Left renal cortex interstitium (tissue), 4 donors: ENCODE data around the gene PFN3. TPM values are rescaled to one million over a fixed set of nuclear protein-coding genes. Genes with fewer than 3 reads are reported as not detected.
"Not testable (repeated sequence)": the region's sequence is repeated elsewhere in the genome, so short reads cannot be mapped to it uniquely, and the experiment has no call there.

ENCODE experiments used
- DNase-seq, 4 donors: peaks; one replicate each; pipeline ENCODE4 v3.0.0-alpha.2; 2013; ENCODE audit warnings: low read depth in 4 of 4, low spot score in 2 of 4, missing footprints in 1 of 4
- polyA plus RNA-seq, 4 donors: library from polyadenylated mRNA; unstranded; fragments of 120-200 nt; gene quantifications; one replicate each; pipeline ENCODE4 v1.2.1, GENCODE V29; 2013; ENCODE audit not compliant: insufficient read length in 4 of 4

Gene PFN3
- polyA plus RNA-seq, 4 donors: 0.69 to 6.8 (median 2.5) TPM

DNA sequence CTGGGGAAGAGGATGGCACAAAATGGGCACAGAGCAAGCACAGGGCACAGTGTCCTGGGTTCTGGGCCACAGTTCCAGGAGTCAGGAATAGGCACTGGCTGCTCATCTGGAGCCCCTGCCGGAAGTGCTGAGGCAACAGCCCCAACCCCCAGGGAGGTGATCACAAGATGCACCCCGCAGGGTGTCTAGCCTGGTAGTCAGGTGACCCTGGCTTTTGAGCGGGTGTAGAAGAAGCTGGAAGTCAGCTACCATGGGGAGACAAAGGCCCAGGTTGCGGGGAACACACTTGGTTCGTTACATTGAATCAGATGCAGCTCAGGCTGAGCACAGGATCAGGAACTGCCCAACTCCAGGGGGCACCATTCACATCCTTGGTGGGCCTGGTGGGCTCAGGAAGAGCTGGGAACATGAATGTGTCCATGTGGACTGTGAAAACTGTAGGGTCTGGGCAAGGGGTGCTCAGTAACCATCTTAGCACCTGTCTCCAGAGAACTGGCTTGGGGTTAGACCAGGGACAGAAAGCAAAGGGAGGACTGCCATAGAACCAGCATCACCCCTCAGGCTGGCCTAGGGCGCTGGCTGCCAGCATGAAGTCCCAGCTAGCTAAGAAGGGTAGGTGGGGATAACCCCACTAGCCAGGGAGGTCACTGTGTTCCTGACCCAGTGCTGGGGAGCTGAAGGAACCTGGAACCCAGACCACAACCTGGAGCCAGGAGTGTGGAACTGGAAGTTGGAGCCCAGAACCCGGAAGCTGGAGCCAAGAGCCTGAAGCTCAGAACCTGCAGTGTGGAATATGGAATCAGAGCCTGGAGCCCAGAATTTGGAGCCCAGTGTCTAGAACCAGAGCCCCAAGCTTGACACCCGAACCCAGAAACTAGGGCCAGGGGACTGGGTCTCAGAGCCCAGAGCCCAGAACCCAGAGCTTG is 22.3 kb downstream of the PFN3 start:
- DNase-seq: no peak

DNA sequence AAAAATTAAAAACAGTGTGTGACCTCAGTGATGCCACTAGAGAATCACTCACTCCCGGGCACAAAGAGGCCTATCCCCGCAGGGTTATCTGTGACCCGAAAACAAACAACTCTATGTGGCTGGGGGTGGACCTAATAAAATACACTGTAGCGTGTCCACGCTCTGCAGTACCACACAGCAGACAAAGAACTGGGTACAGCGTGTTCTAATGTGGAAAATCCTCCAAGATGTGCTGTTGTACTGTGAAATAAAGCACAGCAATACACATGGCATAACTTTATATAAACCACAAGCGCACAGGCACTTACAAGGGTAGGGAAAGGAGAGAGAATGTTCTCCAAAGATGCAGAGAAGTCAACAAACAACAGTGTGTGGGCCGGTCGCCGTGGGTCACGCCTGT is 24.4 kb downstream of the PFN3 start:
- DNase-seq: no peak

DNA sequence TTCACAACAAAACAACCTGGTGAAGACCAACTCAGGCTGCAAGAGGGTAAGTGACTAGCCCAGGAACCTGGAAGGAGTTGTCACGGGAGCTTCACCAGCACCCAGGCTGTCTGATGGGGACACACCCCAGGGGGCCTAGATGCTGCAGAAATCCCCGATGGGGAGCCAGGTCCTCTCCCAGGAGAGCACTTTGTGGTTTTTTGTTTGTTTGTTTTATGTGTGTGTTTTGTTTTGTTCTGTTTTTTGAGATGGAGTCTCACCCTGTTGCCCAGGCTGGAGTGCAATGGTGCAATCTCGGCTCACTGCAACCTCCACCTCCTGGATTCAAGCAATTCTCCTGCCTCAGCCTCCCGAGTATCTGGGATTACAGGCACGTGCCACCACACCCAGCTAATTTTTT is 24.9 kb downstream of the PFN3 start:
- not testable (repeated sequence) for DNase-seq

DNA sequence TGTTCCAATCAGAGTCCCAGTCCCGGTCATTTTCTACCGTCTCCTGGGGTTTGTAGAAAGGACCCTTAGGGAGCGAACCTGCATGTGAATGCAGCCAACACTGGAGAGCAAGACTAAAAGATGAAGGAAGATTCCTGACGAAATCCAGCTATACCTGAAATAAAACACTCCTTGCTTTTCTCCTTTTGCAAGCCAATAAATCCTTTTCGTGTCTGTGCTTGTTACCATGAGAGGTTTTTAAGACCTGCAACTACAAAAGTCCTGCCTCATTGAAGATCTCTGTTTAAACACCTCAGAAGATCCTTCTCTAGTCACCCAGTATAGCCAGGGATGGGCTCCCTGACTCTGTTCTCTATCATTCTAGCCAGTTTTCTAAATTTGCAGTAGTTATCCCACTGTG is 26.2 kb downstream of the PFN3 start:
- no peak for DNase-seq

DNA sequence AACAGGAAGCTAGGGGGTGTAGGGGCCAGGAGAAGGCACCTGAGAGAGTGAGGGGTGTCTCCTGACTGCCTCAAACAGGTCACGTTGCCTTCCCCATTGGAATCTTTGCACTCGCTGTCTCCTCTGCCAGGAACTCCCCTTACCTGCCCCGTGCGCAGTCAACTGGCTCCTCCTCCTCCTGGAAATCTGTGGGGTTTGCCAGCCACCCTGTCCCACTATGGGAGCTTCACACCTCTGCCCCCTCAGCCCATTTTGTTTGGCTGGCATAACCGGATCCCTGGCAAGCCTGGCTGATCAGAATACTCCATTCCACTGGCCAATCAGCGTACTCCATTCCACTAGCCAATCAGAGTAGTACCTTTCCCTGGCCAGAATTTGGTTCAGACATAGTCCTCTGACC is 26.7 kb downstream of the PFN3 start:
- no peak for DNase-seq

DNA sequence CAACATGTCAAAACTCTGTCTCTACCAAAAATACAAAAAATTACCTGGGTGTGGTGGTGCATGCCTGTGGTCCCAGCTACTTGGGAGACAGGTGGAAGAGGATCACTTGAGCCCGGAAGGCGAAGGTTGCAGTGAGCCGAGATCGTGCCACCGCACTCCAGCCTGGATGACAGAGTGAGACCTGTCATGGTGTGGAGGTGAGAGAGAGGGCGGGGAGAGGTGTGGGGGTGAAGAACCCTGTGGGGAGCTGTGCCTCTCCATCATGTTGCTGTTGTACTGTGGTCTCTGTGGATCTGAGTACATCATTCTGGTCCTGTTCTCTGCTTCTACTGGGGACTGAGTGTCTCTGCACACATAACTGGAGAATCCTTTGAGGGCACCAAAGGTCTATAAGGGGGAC is 27.6 kb downstream of the PFN3 start:
- no peak for DNase-seq

DNA sequence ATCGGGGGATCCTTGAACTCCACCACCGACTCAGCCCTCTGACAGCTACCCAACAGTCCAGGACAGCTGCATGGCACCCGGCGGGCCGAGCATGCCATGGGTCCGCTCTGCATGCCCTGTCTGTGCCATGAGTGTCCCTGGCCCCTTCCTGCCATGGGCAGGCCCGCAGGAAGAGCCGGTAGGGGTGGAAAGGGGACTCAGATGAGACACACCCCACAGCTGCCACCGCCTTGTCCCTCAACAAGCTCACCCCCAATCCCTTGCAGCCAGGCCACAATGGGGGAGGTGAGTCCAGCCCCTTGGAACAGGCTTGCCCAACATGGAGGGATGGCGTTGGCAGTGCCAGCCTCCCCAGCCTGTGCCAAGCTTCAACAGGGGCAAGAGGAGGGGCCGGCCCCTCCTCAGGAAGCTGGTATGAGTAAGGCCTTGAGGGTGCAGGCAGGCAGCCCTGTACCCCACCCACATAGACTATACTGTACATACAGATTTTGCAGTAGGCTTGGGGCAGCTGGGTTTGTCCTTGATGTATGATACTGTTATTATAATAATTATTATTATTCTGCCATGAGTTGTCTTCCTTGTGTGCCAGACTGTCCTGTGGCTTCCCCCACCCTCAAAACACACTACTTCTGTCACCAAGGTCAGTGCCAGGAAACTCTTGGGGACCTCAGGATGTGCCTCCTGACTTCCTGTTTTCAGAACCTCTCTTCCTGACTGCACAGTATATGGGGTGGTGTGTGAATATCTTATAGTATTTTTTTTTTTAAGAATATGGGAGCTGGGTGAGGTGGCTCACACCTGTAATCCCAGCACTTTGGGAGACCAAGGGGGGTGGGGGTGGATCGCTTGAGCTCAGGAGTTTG is 28.2 kb downstream of the PFN3 start:
- DNase-seq: no peak

DNA sequence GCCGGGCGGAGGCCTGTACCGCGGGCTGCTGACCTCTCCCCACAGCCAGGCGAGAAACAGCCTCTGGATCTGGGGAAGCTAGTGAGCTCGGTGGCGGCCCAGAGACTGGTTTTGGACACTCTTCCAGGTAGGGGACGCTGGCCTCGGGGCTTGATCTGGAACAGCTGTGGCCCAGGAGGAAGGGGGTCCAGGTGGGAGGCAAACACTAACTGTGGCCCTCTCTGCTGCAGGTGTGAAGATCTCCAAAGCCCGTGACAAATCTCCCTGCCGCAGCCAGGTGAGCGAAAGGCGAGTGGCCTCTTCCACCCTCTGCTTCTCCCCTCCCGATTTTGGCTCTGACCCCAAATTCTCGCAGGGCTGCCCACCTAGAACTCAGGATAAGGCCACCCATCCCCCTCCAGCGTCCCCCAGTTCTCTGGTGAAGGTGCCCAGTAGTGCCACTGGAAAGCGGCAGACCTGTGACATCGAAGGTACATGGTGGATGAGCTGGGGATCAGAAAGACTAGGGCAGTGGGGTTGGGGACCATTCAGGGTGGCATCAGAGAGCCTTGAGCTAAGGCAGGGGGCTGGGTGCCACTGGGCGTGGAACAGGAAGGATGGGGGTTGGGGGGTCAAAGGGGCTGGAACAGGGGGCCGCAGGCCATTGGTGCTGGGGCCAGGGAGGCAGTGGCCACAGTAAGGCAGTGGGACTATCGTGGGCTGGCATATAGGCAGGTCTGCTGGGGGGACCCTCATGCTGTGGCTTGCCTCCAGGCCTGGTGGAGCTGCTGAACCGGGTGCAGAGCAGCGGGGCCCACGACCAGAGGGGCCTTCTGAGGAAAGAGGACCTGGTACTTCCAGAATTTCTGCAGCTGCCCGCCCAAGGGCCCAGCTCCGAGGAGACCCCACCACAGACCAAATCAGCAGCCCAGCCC is 29.1 kb downstream of the PFN3 start:
- DNase-seq: no peak

DNA sequence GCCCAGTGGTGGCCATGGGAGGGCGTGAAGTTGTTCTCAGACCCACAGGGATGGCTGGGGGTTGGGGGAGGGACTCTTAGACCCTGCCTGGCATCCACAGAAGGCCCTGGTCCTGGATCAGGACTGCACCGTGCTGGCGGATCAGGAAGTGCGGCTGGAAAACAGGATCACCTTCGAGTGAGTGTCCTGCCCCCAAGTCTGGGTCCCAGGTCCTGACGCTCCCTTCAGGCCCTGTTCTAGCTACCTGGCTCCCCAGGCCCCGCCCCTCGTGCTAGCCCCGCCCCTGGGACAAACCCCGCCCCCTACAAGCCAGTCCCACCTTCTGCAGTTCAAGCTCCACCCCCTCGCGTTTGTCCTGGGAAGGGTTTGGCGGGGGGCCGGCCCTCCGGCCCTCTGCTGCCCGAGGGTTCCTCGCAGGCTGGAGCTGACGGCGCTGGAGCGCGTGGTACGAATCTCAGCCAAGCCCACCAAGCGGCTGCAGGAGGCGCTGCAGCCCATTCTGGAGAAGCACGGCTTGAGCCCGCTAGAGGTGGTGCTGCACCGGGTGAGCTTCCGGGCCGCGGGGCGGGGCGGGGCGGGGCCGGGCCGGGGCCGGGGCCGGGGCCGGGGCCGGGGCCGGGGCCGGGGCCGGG is 29.9 kb downstream of the PFN3 start:
- DNase-seq: peak in 3 of 4 donors; percentile 39 to 74 (median 69)

DNA sequence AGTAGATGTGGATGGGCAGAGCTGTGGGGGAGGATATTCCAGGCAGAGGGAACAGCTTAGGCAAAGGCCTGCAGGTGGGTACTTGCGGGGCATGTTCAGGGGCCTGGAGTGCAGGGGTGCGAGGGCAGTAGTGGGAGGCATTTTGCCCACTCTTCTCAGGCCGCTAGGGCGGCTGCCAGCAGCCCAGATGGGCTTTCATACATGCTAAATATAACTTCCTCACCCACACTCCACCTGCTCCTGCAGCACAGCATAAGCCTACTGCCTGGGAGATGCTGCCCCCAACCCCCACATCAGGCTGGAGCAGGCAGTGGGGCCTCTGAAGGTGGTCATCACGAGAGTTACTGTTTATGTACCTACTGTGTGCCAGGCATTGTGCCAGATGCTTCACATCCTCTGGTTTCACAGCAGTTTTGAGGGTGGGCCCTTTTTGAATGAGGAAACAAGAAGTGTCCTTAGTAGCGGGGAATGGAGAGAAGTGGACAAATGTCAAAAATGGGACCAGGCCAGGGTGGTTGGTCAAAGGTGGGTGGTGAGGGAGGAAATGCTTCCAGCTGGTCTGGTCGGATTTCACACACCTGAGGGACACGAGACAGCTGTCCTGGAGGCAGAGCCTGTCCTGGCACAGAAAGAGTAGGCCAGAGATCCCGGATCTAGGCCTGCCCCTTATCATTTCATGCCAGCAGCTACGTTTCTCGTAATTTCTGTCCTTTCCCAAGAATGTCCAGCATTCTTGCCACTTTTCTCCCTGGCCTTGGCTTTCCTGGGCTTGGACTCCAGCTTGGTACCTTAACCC is 30.6 kb downstream of the PFN3 start:
- DNase-seq: no peak

DNA sequence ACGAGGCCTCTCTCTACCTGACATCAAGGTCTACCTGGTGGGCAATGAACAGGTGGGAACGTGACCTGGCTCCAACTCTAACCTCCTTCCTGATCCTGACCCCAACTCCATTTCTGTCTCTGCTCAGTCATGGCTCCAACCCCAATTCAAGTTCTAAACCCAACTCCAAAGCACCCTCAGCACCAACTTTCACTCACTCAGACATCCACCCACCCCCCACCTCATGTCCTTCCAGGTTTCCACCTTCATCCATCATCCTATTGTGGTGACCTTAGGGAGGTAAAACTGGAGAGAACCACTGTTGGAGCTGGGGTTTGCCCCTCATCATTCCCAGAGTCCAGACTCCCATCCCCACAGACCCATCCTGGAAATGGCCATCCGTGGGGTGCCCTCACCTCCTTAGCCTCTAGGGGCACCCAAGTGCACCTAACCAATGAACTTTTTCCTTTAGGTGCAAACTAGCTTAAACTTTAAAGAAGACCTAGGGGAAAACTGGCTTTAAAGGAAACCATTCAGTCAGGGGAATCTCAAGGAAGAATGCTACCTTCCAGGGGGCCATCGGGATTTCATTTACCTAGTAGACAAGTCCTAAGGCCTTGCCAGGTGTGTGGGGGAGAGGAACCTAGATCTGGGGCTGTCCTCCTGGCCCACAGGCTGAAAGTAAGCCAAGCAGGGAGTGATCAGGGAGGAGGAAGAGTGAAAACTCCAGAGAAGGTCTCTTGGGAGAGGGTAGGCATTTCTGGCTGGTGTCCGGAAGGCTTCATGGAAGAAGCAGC is 31.4 kb downstream of the PFN3 start:
- DNase-seq: no peak

DNA sequence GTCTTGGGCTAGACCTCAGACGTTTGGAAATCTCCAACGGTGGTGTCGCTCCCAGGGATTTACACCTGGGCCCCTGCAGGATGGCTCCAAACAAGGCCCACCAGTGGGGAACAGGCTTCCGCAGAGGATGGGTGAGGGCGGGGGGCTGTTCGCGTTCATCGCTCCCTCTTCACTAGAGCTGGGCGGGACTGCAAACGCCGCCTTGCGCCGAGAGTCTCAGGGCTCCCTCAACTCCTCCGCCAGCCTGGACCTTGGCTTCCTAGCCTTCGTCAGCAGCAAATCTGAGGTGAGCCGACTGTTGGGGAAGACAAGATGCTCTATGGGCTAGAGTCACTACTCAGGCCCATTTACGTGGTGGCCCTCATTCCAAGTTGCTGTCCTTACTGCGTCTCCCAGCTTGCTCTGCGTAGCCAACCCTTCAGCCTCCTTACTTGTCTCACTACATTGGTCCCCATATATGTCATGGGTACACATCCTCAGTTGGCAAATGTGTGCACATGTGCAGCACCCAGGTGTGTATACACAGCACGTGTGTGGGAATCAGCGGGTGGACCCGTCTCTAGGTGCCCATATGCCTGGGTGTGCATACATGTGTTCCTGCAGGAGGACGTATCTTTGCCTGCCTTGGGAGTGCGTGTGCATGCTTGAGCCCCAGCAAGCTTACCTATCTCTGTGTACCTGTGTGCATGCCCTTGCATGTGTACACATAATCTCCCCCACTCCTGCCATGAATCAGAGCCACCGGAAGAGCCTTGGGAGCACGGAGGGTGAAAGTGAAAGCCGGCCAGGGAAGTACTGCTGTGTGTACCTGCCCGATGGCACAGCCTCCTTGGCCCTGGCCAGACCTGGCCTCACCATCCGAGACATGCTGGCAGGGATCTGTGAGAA is 32.2 kb downstream of the PFN3 start:
- DNase-seq: no peak

DNA sequence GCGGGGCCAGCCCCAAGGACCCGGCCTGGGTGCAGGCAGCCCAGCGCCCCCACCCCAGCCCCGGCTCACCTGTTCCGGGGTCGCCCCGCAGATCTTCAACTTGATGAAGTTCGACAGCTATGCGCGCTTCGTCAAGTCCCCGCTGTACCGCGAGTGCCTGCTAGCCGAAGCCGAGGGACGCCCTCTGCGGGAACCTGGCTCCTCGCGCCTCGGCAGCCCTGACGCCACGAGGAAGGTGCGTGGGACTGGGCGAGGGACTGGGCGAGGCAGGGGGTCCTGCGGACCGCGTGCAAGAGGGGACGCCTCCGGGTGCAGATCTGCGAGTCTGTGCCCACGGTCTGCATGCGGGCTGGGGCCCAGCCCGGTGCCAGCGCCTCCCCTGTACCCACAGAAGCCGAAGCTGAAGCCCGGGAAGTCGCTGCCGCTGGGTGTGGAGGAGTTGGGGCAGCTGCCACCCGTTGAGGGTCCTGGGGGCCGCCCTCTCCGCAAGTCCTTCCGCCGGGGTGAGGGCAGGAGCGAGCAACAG is 33.1 kb downstream of the PFN3 start:
- no peak for DNase-seq

DNA sequence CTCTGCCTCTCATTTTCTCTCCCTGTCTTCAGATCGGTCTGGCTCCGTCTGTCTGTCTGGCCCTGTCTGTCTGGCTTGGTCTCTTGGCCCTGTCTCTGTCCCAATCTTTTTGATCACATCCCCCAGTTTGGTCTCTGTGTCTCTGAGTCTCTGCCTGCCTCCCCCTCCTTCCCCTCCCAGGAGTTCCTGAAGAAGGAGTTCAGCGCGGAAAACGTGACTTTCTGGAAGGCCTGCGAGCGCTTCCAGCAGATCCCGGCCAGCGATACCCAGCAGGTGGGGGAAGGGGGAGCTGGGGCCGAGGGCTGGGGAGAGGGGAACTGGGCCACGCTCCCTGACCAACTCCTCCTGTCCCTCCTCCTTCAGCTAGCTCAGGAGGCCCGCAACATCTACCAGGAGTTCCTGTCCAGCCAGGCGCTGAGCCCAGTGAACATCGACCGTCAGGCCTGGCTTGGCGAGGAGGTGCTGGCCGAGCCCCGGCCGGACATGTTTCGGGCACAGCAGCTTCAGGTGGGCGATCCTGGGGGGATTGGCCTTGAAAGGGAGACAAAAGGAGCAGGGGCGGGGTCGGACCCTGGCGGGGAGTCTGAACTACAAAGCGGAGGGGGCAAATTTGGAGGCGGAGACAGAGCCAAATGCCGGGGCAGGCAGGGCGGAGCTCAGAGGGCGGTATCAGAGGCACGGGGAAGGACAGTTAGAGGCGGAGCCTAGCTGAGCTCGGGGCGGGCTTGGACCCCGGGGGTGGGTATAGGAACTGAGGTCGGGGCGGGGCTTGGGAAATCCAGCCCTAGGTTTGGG is 33.7 kb downstream of the PFN3 start:
- peak; percentile 74 to 85 (median 82) for DNase-seq

DNA sequence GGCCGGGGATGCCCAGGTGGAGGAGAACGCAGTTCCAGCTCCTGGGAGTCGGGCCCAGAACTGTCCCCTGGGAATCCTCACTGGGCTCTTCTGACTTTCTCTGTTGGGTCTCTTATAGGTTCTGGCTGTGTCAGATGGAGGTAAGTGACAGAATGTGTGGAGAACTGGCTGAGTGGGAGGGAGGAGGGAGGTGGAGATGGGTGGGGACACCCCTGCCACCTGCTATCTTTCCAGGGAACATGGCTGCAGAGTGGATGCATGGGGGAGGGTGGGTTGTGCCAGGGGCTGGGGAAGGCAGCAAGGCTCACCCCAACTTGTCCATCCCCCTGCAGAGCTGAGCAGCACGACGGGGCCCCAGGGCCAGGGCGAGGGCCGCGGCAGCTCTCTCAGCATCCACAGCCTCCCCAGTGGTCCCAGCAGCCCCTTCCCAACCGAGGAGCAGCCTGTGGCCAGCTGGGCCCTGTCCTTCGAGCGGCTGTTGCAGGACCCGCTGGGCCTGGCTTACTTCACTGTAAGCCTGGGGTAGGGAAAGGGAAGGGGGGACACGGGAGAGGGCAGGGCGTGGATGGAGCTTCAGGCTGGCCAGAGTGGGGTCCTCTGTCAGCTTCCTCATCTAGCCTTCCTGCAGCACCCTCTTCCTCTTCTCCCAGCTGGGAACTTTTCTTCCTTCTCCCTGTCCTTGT is 34.5 kb downstream of the PFN3 start:
- no peak for DNase-seq
